ENCODE results near the gene NLRP8.

DNA sequence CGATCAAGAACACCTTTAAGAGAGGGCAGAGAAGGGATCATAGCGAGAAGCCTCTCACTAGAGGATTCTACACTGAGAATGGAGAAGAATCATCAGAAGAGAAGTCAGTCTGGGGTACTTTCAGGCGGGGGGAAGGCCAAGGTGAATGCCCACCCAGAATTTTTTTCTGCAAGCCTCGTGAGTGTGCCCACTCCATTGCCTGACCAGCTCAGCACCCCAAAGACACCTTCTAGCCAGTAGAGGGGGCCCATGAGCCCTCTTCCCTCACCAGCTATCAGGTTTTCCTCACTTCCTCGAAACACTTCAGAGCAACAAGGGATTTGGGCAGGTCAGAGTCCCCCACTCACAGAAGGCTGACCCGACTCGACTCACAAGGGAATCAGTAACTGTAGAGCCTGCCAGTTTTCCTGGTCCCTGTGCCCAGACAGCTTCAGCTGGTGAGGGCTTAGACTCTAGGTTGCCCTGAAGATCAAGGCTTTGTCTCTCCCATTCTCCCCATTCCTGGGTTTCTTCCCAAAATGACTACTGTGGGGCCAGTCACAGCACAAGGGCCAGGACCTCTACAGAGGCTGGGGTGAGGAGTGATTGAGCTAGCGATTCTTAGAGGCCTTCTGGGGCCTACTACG lies 33.9 kb upstream of the NLRP8 start:
- TF ChIP-seq GATA2 (CRISPR knock-in tag; IDR thresholded peaks at IDR 0.05) (no peak), MXI1 (IDR thresholded peaks at IDR 0.05; ENCODE audit: low read depth, low read length) (no peak), POLR2AphosphoS5 (IDR thresholded peaks at IDR 0.05; ENCODE audit: low read depth, low read length) (no peak), FOSL2 (IDR thresholded peaks at IDR 0.05; ENCODE audit: borderline replicate concordance, low read depth) (no peak)
